ENCODE measurements around the gene PLXNA2. TPM values are rescaled to one million over a fixed set of nuclear protein-coding genes. Genes with fewer than 3 reads are reported as not detected.
A peak's percentile ranks its signal among the peaks of the same experiment; 100 is the strongest.

The PLXNA2 gene
- total and polyA plus RNA-seq, 8 donors: 48.7 to 137 (median 72.9) TPM

- Histone ChIP-seq H3K4me1 (peaks cover 43 to 80% (median 74%) of the 10 kb centered on the region in 3 donors), H3K27me3 (no peaks in the 10 kb centered on the region), H3K27ac (peak overlapping the region in 2 of 4 donors; percentile 61 to 65), H3K9me3 (no peaks in the 10 kb centered on the region), H3K36me3 (no peaks in the 10 kb centered on the region), H3K4me3 (peak overlapping the region in 1 of 4 donors; percentile 9)
- no peak for FAIRE-seq
- intact Hi-C loops (cut with DNase I): no loop called here
- TF ChIP-seq, protein P1, sequence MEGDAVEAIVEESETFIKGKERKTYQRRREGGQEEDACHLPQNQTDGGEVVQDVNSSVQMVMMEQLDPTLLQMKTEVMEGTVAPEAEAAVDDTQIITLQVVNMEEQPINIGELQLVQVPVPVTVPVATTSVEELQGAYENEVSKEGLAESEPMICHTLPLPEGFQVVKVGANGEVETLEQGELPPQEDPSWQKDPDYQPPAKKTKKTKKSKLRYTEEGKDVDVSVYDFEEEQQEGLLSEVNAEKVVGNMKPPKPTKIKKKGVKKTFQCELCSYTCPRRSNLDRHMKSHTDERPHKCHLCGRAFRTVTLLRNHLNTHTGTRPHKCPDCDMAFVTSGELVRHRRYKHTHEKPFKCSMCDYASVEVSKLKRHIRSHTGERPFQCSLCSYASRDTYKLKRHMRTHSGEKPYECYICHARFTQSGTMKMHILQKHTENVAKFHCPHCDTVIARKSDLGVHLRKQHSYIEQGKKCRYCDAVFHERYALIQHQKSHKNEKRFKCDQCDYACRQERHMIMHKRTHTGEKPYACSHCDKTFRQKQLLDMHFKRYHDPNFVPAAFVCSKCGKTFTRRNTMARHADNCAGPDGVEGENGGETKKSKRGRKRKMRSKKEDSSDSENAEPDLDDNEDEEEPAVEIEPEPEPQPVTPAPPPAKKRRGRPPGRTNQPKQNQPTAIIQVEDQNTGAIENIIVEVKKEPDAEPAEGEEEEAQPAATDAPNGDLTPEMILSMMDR (IDR thresholded peaks at IDR 0.05): no peak
- ATAC-seq: peak in 1 of 4 donors; percentile 5
- 33 to 43% methylated on average over 17 of the region's 17 CpGs for WGBS, 2 donors
- peak in 1 of 6 donors; percentile 41 for DNase-seq
These were observed 8.0 kb downstream of the PLXNA2 start for GRCh38 chr1:208235982-208236761.

GRCh38 chr1:208235356-208235981 lies 8.7 kb downstream of the PLXNA2 start:
- Histone ChIP-seq H3K4me3 (no peak overlapping the region), H3K27ac (peak overlapping the region in 2 of 4 donors; percentile 61 to 65), H3K27me3 (no peaks in the 10 kb centered on the region), H3K4me1 (peaks cover 49 to 80% (median 80%) of the 10 kb centered on the region in 3 donors), H3K9me3 (no peaks in the 10 kb centered on the region), H3K36me3 (no peaks in the 10 kb centered on the region)
- FAIRE-seq (no peak), ATAC-seq (no peak), DNase-seq (no peak)
- TF ChIP-seq, protein P1 (IDR thresholded peaks at IDR 0.05): no peak
- intact Hi-C loops (cut with DNase I): no loop called here
- WGBS, 2 donors: 50 to 52% methylated on average over 9 of the region's 9 CpGs

GRCh38 chr1:208234721-208235120 lies 9.5 kb downstream of the PLXNA2 start:
- H3K27ac ChIP-seq: peak overlapping the region in 2 of 4 donors; percentile 31 to 65
- FAIRE-seq (no peak), DNase-seq (peak in 2 of 6 donors; percentile 40 to 55), ATAC-seq (peak in 3 of 4 donors; percentile 2 to 22 (median 15))
- intact Hi-C loops (cut with DNase I): no loop called here
- 52 to 61% methylated on average over 5 of the region's 5 CpGs for WGBS, 2 donors
- TF ChIP-seq, protein P1 (IDR thresholded peaks at IDR 0.05): no peak
- no peaks in the 10 kb centered on the region for H3K27me3 ChIP-seq
- H3K9me3 ChIP-seq: no peaks in the 10 kb centered on the region
- peaks cover 49 to 80% (median 75%) of the 10 kb centered on the region in 3 donors for H3K4me1 ChIP-seq
- no peaks in the 10 kb centered on the region for H3K36me3 ChIP-seq
- H3K4me3 ChIP-seq: no peak overlapping the region

DNA sequence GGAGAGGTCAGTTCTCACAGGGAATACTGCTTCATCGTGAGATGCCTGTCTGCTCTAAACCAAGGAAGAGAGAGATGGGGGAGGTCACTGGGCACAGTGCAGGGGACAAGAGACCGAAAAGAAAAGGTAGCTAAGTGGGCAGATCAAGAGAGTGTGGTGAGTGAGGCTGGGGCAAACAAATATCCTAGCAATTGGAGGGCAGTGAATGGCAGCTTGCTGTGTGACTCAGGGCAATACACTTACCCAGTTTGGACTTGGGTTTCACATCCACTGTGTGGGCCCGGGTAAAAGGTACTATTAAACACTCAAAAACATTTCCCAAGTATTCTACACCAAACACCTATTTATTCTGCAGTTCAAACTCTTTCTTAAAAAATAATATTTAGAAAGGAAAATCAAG lies 10.2 kb downstream of the PLXNA2 start:
- H3K36me3 ChIP-seq: no peaks in the 10 kb centered on the region
- FAIRE-seq (no peak), ATAC-seq (peak; percentile 2 to 9 (median 4)), DNase-seq (no peak)
- TF ChIP-seq, protein P1 (IDR thresholded peaks at IDR 0.05): no peak
- peak overlapping the region in 3 of 4 donors; percentile 24 to 65 (median 31) for H3K27ac ChIP-seq
- intact Hi-C loops (cut with DNase I): no loop called here
- no peaks in the 10 kb centered on the region for H3K9me3 ChIP-seq
- peaks cover 49 to 76% (median 67%) of the 10 kb centered on the region in 3 donors for H3K4me1 ChIP-seq
- H3K4me3 ChIP-seq: no peak overlapping the region
- no peaks in the 10 kb centered on the region for H3K27me3 ChIP-seq
- WGBS, 2 donors: 24 to 33% methylated on average over 3 of the region's 3 CpGs

All from pancreas (tissue), 10 donors.